Parathyroid adenoma (tissue), 2 donors: ENCODE results near the gene DIPK1A.

Experiments
- H2AFZ ChIP-seq: fragments of 300-600 bp; sonication (generic); one replicate; pipeline ENCODE4 v1.7.0; 2017; ENCODE audit warnings: antibody characterized with exemption, mild to moderate bottlenecking
- H3K27ac ChIP-seq: fragments of 300-600 bp; sonication (generic); one replicate; pipeline ENCODE4 v1.7.0; 2017
- H3K27me3 ChIP-seq: fragments of 300-600 bp; sonication (generic); one replicate; pipeline ENCODE4 v1.7.0; 2017; ENCODE audit warnings: low read length; ENCODE audit not compliant: control insufficient read depth, insufficient read depth
- H3K36me3 ChIP-seq: fragments of 300-600 bp; sonication (generic); one replicate; pipeline ENCODE4 v1.7.0; 2017; ENCODE audit warnings: low read length; ENCODE audit not compliant: control insufficient read depth, insufficient read depth
- H3K4me1 ChIP-seq: fragments of 300-600 bp; sonication (generic); one replicate; pipeline ENCODE4 v1.7.0; 2017; ENCODE audit warnings: control low read depth
- H3K4me2 ChIP-seq: fragments of 300-600 bp; sonication (generic); one replicate; pipeline ENCODE4 v1.7.0; 2017; ENCODE audit warnings: low read length
- H3K4me3 ChIP-seq: fragments of 300-600 bp; sonication (generic); one replicate; pipeline ENCODE4 v1.7.0; 2017; ENCODE audit warnings: low read depth, low read length
- H3K79me2 ChIP-seq: fragments of 300-600 bp; sonication (generic); one replicate; pipeline ENCODE4 v1.7.0; 2017; ENCODE audit warnings: control low read depth
- H3K9ac ChIP-seq: fragments of 300-600 bp; sonication (generic); one replicate; pipeline ENCODE4 v1.7.0; 2017; ENCODE audit warnings: mild to moderate bottlenecking
- H3K9me3 ChIP-seq: fragments of 300-600 bp; sonication (generic); one replicate; pipeline ENCODE4 v1.7.0; 2017; ENCODE audit warnings: low read length; ENCODE audit not compliant: control insufficient read depth
- TF ChIP-seq, protein P1 (sequence below): fragments of 300-600 bp; sonication (generic); IDR thresholded peaks from one replicate; pipeline ENCODE4 v1.7.0; 2017; ENCODE audit warnings: antibody characterized with exemption, mild to moderate bottlenecking
- donor health status: primary hyperparathyroidism.

DIPK1A gene

DNA sequence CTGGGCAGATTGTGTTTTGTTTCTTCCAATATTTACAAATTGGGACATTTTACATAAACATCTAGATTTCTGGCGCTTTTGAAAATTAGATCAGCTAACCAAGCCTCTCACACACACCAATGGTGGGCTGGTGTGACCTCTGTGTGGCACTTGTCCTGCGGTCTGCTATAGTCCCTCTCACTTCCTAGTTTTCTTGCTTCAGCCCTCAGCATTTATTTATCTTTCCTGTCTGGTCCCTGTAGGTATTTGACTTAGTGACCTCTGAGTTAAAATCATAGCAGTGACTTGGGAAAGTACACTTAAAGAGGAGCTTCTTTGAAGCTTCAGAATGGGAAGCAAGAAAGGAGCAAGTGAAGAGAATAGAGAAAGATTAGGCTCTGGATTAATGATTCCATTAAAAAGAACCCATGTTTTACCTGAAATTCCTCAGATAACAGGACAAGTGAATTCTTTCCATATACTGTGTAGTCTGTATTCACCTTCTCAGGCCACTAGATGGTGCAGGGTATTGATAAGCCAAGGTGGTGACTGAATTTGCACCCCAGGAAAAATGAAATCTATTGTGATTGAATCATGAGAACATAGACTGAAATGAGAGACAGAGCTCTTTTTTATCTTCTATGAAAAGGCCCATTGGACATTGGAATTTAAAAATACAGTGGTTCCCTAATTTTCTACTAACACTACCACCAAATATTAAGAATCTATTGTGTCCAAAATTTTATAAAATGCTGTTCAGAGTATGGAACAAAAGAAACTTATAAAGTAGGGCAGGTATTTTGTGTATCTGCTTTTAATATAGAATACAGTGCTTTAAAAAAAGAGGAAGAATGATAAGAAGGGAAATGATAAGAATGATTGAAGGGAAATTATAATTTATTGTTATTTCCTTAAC is 7.1 kb upstream of the DIPK1A start:
- Histone ChIP-seq H3K9ac (no peak overlapping the region), H3K36me3 (no peaks in the 10 kb centered on the region), H3K79me2 (no peaks in the 10 kb centered on the region), H3K4me1 (no peaks in the 10 kb centered on the region), H2AFZ (no peak overlapping the region), H3K4me2 (no peak overlapping the region), H3K9me3 (no peaks in the 10 kb centered on the region), H3K27ac (no peak overlapping the region), H3K4me3 (no peak overlapping the region), H3K27me3 (no peaks in the 10 kb centered on the region)
- TF ChIP-seq, protein P1, sequence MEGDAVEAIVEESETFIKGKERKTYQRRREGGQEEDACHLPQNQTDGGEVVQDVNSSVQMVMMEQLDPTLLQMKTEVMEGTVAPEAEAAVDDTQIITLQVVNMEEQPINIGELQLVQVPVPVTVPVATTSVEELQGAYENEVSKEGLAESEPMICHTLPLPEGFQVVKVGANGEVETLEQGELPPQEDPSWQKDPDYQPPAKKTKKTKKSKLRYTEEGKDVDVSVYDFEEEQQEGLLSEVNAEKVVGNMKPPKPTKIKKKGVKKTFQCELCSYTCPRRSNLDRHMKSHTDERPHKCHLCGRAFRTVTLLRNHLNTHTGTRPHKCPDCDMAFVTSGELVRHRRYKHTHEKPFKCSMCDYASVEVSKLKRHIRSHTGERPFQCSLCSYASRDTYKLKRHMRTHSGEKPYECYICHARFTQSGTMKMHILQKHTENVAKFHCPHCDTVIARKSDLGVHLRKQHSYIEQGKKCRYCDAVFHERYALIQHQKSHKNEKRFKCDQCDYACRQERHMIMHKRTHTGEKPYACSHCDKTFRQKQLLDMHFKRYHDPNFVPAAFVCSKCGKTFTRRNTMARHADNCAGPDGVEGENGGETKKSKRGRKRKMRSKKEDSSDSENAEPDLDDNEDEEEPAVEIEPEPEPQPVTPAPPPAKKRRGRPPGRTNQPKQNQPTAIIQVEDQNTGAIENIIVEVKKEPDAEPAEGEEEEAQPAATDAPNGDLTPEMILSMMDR: no peak

DNA sequence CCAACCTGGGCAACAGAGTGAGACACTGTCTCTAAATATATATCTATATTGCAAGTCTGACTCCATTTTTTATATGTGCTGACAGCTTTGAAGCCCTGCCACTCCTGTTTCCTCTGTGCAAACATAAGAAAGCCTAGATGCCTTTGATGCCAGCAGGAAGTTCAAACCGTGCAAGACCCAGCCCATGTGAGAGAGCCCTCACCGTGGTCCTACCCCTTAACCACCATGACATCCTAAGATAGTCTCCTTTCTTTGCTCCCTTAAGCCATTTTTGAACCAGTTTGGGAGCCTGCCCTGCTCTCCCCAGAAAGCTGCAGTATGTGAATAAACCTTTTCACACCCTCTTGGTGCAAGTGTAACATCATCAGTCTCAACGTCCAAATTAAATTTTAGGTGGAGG is 3.7 kb upstream of the DIPK1A start:
- TF ChIP-seq, protein P1: no peak
- no peaks in the 10 kb centered on the region for H3K36me3 ChIP-seq
- H3K4me2 ChIP-seq: no peak overlapping the region
- H3K79me2 ChIP-seq: no peaks in the 10 kb centered on the region
- H2AFZ ChIP-seq: no peak overlapping the region
- H3K9ac ChIP-seq: no peak overlapping the region
- H3K27ac ChIP-seq: no peak overlapping the region
- no peaks in the 10 kb centered on the region for H3K9me3 ChIP-seq
- H3K4me3 ChIP-seq: no peak overlapping the region
- no peaks in the 10 kb centered on the region for H3K4me1 ChIP-seq
- no peaks in the 10 kb centered on the region for H3K27me3 ChIP-seq

- no peaks in the 10 kb centered on the region for H3K36me3 ChIP-seq
- TF ChIP-seq, protein P1: no peak
- no peak overlapping the region for H3K27ac ChIP-seq
Measured at GRCh38 chr1:92964316-92964715, 3.1 kb upstream of the DIPK1A start.

GRCh38 chr1:92961896-92962752 is 862 bp upstream of the DIPK1A start:
- Histone ChIP-seq H3K4me3 (peak overlapping the region; percentile 84), H3K36me3 (no peaks in the 10 kb centered on the region), H3K4me1 (no peaks in the 10 kb centered on the region), H3K9me3 (no peaks in the 10 kb centered on the region), H3K4me2 (peak overlapping the region; percentile 99), H3K9ac (peak overlapping the region; percentile 61), H3K79me2 (no peaks in the 10 kb centered on the region), H3K27me3 (no peaks in the 10 kb centered on the region), H3K27ac (peak overlapping the region; percentile 89), H2AFZ (peak overlapping the region; percentile 86)
- TF ChIP-seq, protein P1: no peak

More at GRCh38 chr1:92964316-92964715, 3.1 kb upstream of the DIPK1A start:
- Histone ChIP-seq H3K4me2 (no peak overlapping the region), H3K9ac (no peak overlapping the region), H3K79me2 (no peaks in the 10 kb centered on the region), H3K9me3 (no peaks in the 10 kb centered on the region), H3K4me3 (no peak overlapping the region), H3K27me3 (no peaks in the 10 kb centered on the region), H2AFZ (no peak overlapping the region), H3K4me1 (no peaks in the 10 kb centered on the region)
